Mesendoderm (in vitro differentiated cells): ENCODE measurements around the gene ADAMTS12.

Experiments used
- DNase-seq: peaks from one replicate; pipeline ENCODE4 v3.0.0; 2013
- H2AK5ac ChIP-seq: 2 replicates; pipeline ENCODE4 v1.6.1; 2013; ENCODE audit warnings: low read length, inconsistent platforms
- H2BK120ac ChIP-seq: 2 replicates; pipeline ENCODE4 v1.6.1; 2013; ENCODE audit warnings: low read depth, mild to moderate bottlenecking, low read length, moderate library complexity, mixed read lengths
- H2BK15ac ChIP-seq: replicated peaks from 2 replicates; pipeline ENCODE4 v1.6.1; 2013; ENCODE audit warnings: low read depth, mild to moderate bottlenecking, moderate library complexity
- H2BK5ac ChIP-seq: 2 replicates; pipeline ENCODE4 v1.6.1; 2013; ENCODE audit warnings: low read length, inconsistent platforms
- H3K18ac ChIP-seq: 2 replicates; pipeline ENCODE4 v1.6.1; 2013; ENCODE audit warnings: mild to moderate bottlenecking, low read length, mixed read lengths
- H3K23ac ChIP-seq: one replicate; pipeline ENCODE4 v1.6.1; 2013; ENCODE audit warnings: low read length
- H3K27ac ChIP-seq: 2 replicates; pipeline ENCODE4 v1.5.1; 2013; ENCODE audit warnings: low read depth, mild to moderate bottlenecking, inconsistent platforms, low read length, moderate library complexity
- H3K27me3 ChIP-seq: 2 replicates; pipeline ENCODE4 v1.6.1; 2013; ENCODE audit warnings: low read length, control low read depth, mild to moderate bottlenecking, inconsistent platforms; ENCODE audit not compliant: insufficient read depth, poor library complexity
- H3K36me3 ChIP-seq: 2 replicates; pipeline ENCODE4 v1.6.1; 2013; ENCODE audit warnings: low read length, inconsistent platforms; ENCODE audit not compliant: control insufficient read depth, insufficient read depth
- H3K4ac ChIP-seq: one replicate; pipeline ENCODE4 v1.6.1; 2013; ENCODE audit warnings: low read depth, mild to moderate bottlenecking, low read length, moderate library complexity
- H3K4me1 ChIP-seq: 2 replicates; pipeline ENCODE4 v1.6.1; 2013; ENCODE audit warnings: low read depth, low read length, inconsistent platforms; ENCODE audit not compliant: control insufficient read depth
- H3K4me2 ChIP-seq: 2 replicates; pipeline ENCODE4 v1.6.1; 2013; ENCODE audit warnings: low read length
- H3K4me3 ChIP-seq: 2 replicates; pipeline ENCODE4 v1.5.1; 2013; ENCODE audit warnings: mild to moderate bottlenecking, low read length
- H3K56ac ChIP-seq: one replicate; pipeline ENCODE4 v1.6.1; 2013; ENCODE audit warnings: low read length
- H3K79me1 ChIP-seq: 2 replicates; pipeline ENCODE4 v1.6.1; 2013; ENCODE audit warnings: low read length, inconsistent platforms
- H3K79me2 ChIP-seq: 2 replicates; pipeline ENCODE4 v1.6.1; 2013; ENCODE audit warnings: mild to moderate bottlenecking, low read length; ENCODE audit not compliant: control insufficient read depth, insufficient read depth
- H3K9ac ChIP-seq: 2 replicates; pipeline ENCODE4 v1.6.1; 2013; ENCODE audit warnings: low read length, inconsistent platforms
- H4K5ac ChIP-seq: one replicate; pipeline ENCODE4 v1.6.1; 2013; ENCODE audit warnings: low read length
- H4K8ac ChIP-seq: one replicate; pipeline ENCODE4 v1.6.1; 2013; ENCODE audit warnings: low read depth, mild to moderate bottlenecking, control low read depth, low read length, moderate library complexity
- WGBS: extraction: QIAGEN DNeasy Blood & Tissue Kit; methylation state at CpG from one replicate; pipeline ENCODE4 v1.1.7; 2013; ENCODE audit warnings: low lambda C conversion rate, missing lambda C conversion rate; ENCODE audit not compliant: insufficient coverage; ENCODE audit errors: extremely low coverage; 5-methylcytosine and 5-hydroxymethylcytosine counted together

Gene ADAMTS12

DNA sequence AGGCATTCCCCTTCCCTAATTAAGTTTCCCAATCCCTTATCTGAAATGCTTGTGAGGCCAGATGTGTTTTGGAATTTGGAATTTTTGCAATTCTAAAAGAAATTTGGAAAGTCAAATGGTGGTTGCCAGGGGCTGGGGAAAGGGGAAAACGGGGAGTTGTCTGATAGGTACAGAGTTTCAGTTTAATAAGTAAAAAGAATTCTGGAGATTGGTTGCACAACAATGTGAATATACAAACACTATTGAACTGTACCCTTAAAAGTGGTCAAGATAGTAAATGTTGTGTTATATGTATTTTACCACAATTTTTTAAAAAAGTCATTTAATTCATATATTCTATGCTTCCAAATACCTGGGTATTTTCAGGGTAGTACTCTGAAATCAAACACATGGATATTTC, 154.5 kb downstream of the ADAMTS12 start:
- WGBS = no CpG with 5 or more reads among the region's 1 CpG
- H3K27me3 ChIP-seq = no peaks in the 10 kb centered on the region
- no peak overlapping the region for H3K18ac ChIP-seq
- no peak overlapping the region for H3K56ac ChIP-seq
- H3K9ac ChIP-seq = no peak overlapping the region
- no peak overlapping the region for H3K23ac ChIP-seq
- H3K36me3 ChIP-seq = no peaks in the 10 kb centered on the region
- H3K79me1 ChIP-seq = no peaks in the 10 kb centered on the region
- DNase-seq = no peak
- H2BK5ac ChIP-seq = no peak overlapping the region
- H4K5ac ChIP-seq = no peak overlapping the region
- no peak overlapping the region for H4K8ac ChIP-seq
- no peak overlapping the region for H3K4ac ChIP-seq
- H2AK5ac ChIP-seq = no peak overlapping the region
- no peaks in the 10 kb centered on the region for H3K4me1 ChIP-seq
- no peak overlapping the region for H2BK15ac ChIP-seq
- no peaks in the 10 kb centered on the region for H3K79me2 ChIP-seq
- no peak overlapping the region for H2BK120ac ChIP-seq
- no peak overlapping the region for H3K27ac ChIP-seq
- no peak overlapping the region for H3K4me3 ChIP-seq
- H3K4me2 ChIP-seq = no peak overlapping the region

DNA sequence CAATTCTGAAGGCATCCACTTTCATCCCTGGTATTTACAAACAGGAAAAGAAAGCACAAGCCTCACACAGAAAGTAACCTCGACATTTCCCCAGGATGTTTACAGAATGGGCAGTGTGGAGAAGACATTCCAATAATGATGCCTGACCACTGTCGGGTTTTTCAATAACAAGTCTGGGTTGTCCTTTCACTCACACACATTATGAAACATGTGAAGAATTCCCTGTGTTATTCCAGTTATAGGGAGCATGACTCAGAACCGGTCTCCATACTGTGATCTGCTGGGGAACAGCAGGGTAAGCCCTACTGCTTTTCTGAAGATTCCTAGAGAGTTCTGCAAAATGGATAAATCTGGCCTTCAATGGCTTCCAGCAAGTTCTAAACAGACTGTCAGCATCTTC, 155.3 kb downstream of the ADAMTS12 start:
- no peak overlapping the region for H4K5ac ChIP-seq
- WGBS = no CpG with 5 or more reads among the region's 3 CpGs
- H3K4me3 ChIP-seq = no peak overlapping the region
- H3K18ac ChIP-seq = no peak overlapping the region
- H3K79me2 ChIP-seq = no peaks in the 10 kb centered on the region
- no peaks in the 10 kb centered on the region for H3K79me1 ChIP-seq
- no peak overlapping the region for H3K27ac ChIP-seq
- H2AK5ac ChIP-seq = no peak overlapping the region
- no peak overlapping the region for H3K23ac ChIP-seq
- H3K4ac ChIP-seq = no peak overlapping the region
- no peak for DNase-seq
- H4K8ac ChIP-seq = no peak overlapping the region
- no peak overlapping the region for H3K4me2 ChIP-seq
- H3K56ac ChIP-seq = no peak overlapping the region
- no peaks in the 10 kb centered on the region for H3K36me3 ChIP-seq
- H2BK120ac ChIP-seq = no peak overlapping the region
- H3K27me3 ChIP-seq = no peaks in the 10 kb centered on the region
- H3K4me1 ChIP-seq = no peaks in the 10 kb centered on the region
- H2BK5ac ChIP-seq = no peak overlapping the region
- H2BK15ac ChIP-seq = no peak overlapping the region
- H3K9ac ChIP-seq = no peak overlapping the region

DNA sequence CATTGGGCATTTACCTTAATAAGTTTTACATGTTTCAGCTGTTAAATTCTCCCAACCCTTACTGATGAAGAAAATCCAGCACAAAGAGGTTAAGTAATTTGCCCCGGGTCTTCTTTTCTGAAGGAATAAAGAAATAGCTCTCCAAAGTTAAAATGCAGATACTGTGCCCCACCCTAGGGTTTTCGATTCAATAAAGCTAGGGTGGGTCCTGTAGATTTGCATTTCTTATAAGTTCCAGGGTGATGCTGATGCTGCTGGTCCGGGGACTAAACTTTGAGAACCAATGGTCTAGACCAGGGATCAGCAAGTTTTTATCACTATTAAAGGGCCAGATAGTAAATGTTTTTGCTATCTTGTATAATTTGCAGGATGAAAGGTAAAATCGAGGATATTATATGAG, 156.7 kb downstream of the ADAMTS12 start:
- DNase-seq = no peak
- Histone ChIP-seq H3K79me2 (no peaks in the 10 kb centered on the region), H3K18ac (no peak overlapping the region), H2BK120ac (no peak overlapping the region), H2BK15ac (no peak overlapping the region), H3K27me3 (no peaks in the 10 kb centered on the region), H3K27ac (no peak overlapping the region), H4K5ac (no peak overlapping the region), H3K23ac (no peak overlapping the region), H4K8ac (no peak overlapping the region), H3K9ac (no peak overlapping the region), H2BK5ac (no peak overlapping the region), H3K4ac (no peak overlapping the region), H3K36me3 (no peaks in the 10 kb centered on the region), H3K4me2 (no peak overlapping the region), H2AK5ac (no peak overlapping the region), H3K79me1 (no peaks in the 10 kb centered on the region), H3K4me1 (no peaks in the 10 kb centered on the region), H3K4me3 (no peak overlapping the region), H3K56ac (no peak overlapping the region)
- no CpG with 5 or more reads among the region's 4 CpGs for WGBS

- no peak overlapping the region for H2BK5ac ChIP-seq
- H4K5ac ChIP-seq = no peak overlapping the region
- H3K27ac ChIP-seq = no peak overlapping the region
- no peak overlapping the region for H2BK15ac ChIP-seq
- no peaks in the 10 kb centered on the region for H3K79me2 ChIP-seq
- no peak overlapping the region for H3K23ac ChIP-seq
- H4K8ac ChIP-seq = no peak overlapping the region
- DNase-seq = peak; percentile 54
- no peak overlapping the region for H3K4ac ChIP-seq
- no peak overlapping the region for H3K4me3 ChIP-seq
- no peaks in the 10 kb centered on the region for H3K79me1 ChIP-seq
- no peak overlapping the region for H3K18ac ChIP-seq
- no CpG with 5 or more reads among the region's 3 CpGs for WGBS
- H3K36me3 ChIP-seq = no peaks in the 10 kb centered on the region
- no peaks in the 10 kb centered on the region for H3K4me1 ChIP-seq
- no peak overlapping the region for H2AK5ac ChIP-seq
- no peak overlapping the region for H3K4me2 ChIP-seq
- H3K27me3 ChIP-seq = no peaks in the 10 kb centered on the region
- no peak overlapping the region for H2BK120ac ChIP-seq
- no peak overlapping the region for H3K9ac ChIP-seq
- H3K56ac ChIP-seq = no peak overlapping the region
These were observed 157.3 kb downstream of the ADAMTS12 start for GRCh38 chr5:33734537-33734936.

GRCh38 chr5:33733225-33733624, 158.6 kb downstream of the ADAMTS12 start:
- H2AK5ac ChIP-seq = no peak overlapping the region
- H3K56ac ChIP-seq = no peak overlapping the region
- no peak overlapping the region for H3K18ac ChIP-seq
- no peaks in the 10 kb centered on the region for H3K27me3 ChIP-seq
- no peak overlapping the region for H3K27ac ChIP-seq
- H3K4me2 ChIP-seq = no peak overlapping the region
- H3K36me3 ChIP-seq = no peaks in the 10 kb centered on the region
- DNase-seq = no peak
- H3K23ac ChIP-seq = no peak overlapping the region
- H3K79me1 ChIP-seq = no peaks in the 10 kb centered on the region
- WGBS = no CpG with 5 or more reads among the region's 3 CpGs
- no peak overlapping the region for H2BK120ac ChIP-seq
- H2BK5ac ChIP-seq = no peak overlapping the region
- no peak overlapping the region for H4K8ac ChIP-seq
- no peak overlapping the region for H2BK15ac ChIP-seq
- H3K9ac ChIP-seq = no peak overlapping the region
- no peaks in the 10 kb centered on the region for H3K4me1 ChIP-seq
- H3K4ac ChIP-seq = no peak overlapping the region
- no peaks in the 10 kb centered on the region for H3K79me2 ChIP-seq
- H3K4me3 ChIP-seq = no peak overlapping the region
- H4K5ac ChIP-seq = no peak overlapping the region

DNA sequence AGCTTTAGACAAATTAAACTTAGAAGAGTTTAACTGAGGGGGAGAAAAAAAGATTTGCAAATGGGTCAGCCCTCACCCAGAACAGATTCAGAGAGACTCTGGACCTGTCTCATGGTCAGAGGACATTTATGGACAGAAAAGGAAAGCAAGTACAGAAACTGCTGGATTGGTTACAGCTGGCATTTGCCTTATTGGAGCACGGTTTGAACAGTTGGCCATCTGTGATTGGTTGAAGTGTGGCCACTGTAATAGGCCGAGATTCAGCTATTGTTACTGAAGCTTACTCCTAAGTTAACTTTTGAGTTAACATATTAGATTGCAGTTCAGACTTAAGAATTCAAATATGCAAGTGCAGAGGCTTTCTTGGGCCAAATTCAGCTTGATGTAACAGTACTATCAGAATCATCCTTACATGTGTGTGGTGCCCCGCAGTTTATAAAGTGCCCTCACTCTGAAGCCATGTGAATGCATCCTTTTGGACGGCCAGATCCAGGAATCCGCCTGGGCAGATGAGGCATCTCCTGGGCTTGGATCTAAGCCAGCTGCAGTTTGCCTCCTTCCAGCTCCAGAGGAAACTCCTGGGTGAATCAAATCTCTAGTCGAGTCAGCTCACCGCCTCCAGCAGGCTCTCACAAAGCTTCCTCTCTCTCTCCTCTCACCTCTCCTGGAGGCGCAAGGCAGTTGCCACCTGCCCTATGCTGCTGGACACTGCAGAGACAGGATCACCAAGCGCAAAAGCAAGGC, 165.2 kb downstream of the ADAMTS12 start:
- Histone ChIP-seq H3K4me3 (no peak overlapping the region), H2BK120ac (no peak overlapping the region), H2BK5ac (no peak overlapping the region), H3K27ac (no peak overlapping the region), H4K5ac (no peak overlapping the region), H3K4ac (no peak overlapping the region), H3K23ac (no peak overlapping the region), H3K9ac (no peak overlapping the region), H3K18ac (no peak overlapping the region), H3K4me1 (no peaks in the 10 kb centered on the region), H3K4me2 (no peak overlapping the region), H3K27me3 (no peaks in the 10 kb centered on the region), H3K79me1 (no peaks in the 10 kb centered on the region), H2BK15ac (no peak overlapping the region), H3K79me2 (no peaks in the 10 kb centered on the region), H2AK5ac (no peak overlapping the region), H3K36me3 (no peaks in the 10 kb centered on the region), H3K56ac (no peak overlapping the region), H4K8ac (no peak overlapping the region)
- DNase-seq = no peak
- WGBS = no CpG with 5 or more reads among the region's 9 CpGs
